Activated CD4-positive, CD25-positive, alpha-beta regulatory T cell treated with anti-CD3 and anti-CD28 coated beads, Interleukin-2, amount 50 U/mL, for 24 hours (primary cell): ENCODE results near the gene MYBPC3.

Source experiments
- ATAC-seq, 2 donors: fragments of 150-1000 bp; cut with Tn5 transposase; one replicate each; pipeline ENCODE4 v1.10.0; 2021; ENCODE audit warnings: mild to moderate bottlenecking in 1 of 2, moderate library complexity in 1 of 2

MYBPC3 gene

DNA sequence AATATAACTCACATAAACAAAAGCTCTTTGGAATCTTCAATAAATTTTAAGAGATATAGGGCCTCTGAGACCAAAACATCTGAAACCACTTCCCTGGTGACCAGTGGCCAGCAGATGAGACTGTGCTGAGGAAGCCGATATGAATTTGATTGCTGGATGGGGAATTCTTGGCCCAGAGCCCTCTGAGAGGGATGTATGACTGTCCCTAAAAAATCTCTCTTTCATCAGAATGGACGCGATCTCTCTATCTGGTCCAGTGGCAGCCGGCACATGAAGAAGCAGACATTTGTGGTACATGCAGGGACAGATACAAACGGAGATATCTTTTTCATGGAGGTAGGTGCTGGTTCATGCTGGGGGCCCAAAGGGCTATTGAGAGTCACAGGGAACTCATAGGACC lies 37.5 kb downstream of the MYBPC3 start:
- no peak for ATAC-seq

DNA sequence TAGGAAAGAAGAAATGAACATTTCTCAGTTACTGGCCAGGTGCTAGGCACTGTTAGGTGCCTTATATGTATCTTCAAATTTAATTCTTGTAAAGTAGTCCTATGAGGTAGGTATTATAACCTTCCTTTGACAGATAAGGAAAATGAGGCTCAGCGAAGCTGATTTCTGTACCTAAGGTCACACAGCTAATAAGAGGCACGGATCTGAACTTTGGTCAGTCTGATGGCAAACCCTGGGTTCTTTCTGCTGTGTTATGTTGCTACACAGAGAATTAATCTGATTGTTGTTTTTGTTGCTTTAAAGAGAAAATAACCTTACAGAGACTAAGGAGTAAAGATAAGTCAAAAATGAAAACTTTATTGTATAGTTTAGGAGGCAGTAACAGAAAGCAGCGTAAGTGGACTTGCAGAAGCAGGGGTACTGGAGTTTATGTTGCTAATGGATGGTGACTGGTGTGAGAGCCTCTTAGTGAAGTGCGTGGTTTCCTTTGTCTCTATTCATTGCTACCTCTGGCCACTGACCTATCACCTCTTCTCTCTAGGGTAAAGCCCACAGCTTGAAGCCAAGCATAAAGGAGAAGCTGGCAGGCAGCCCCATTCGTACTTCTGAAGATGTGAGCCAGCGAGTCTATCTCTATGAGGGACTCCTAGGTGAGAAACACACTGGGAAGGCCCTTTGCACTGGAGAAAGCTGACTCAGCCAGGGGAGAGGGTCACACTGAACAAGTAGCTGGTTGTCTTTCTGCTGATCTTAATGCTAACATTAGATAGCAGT lies 44.3 kb downstream of the MYBPC3 start:
- no peak for ATAC-seq

DNA sequence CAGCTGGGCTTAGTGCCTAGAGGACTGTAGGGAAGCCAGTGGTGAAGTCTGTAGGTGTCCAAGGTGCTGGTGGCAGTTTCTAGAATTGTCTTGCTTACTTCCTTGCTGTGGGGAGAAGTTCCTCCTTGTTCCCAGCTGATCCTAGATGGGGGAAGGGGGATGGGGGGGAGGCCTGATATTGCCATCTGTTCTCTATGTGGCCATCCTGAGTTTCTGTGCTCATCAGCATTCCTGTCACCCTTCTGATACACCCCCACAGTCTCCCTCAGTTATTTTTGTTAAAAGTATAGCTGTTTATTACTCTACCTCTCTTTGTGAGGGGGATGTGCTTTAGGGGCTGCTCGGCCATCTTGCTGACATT lies 46.0 kb downstream of the MYBPC3 start:
- no peak for ATAC-seq

DNA sequence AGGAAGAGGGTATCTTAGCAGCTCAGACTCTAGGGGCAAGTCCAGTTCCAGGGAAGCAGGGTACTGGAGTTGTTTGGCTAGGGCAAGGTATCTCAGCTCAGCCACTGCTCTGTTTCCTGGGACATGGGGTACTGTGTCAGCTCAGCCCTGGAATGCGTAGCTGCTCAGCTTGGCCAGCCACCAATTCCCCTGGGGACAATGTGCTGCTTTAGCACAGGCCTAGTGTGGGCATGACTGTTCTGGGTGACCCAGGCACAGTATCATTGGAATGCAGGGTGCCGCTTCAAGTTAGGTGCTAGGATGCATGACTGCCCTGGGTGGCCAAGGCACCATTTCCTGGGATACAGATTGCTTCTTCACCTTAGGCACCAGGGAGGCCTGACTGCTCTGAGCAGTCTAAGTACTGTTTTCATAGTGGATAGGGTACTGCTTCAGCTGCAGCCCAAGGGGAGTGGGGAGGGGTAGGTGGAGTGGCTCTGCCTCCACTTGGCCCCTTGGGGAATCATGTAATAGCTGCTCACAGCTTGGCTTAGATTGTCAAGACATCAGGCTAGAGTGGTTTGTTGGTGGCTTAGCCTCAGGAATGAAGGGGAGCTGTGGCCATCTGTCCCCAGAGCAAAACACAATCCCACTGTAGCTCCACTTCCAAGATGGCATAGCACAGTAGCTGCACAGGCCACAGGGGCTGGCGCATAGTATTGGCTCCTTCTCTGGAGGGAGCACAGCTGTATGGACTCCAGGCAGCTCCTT lies 46.6 kb downstream of the MYBPC3 start:
- ATAC-seq: no peak

DNA sequence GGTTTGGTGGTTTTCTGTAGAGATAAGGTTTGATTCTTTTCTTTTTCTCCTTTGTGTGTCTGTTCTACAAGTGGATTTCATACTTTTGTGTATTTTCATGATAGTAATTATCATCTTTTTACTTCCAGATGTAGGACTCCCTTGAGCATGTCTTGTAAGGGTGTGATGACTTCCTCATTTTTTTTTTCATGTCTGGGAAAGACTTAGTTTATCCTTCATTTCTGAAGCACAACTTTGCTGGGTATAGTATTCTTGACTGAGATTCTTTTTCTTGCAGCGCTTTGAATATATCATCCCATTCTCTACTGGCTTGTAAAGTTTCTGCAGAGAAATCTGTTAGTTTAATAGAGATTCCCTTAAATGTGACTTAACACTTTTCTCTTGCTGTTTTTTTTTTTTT lies 49.6 kb downstream of the MYBPC3 start:
- ATAC-seq: no peak

DNA sequence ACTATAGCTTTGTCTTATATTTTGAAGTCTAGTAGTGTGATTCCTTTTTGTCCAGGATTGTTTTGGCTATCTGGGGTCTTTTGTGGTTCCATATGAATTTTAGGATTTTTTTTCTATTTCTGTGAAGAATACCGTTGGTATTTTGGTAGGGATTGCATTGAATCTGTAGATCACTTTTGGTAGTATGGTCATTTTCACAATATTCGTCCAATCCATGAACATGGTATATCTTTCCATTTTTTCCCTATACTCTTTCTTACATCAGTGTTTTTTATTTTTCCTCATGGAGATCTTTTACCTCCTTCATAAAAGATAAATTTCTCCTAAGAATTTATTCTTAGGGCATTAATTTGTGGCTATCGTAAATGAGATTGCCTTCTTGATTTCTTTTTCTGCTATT lies 53.4 kb downstream of the MYBPC3 start:
- no peak for ATAC-seq

DNA sequence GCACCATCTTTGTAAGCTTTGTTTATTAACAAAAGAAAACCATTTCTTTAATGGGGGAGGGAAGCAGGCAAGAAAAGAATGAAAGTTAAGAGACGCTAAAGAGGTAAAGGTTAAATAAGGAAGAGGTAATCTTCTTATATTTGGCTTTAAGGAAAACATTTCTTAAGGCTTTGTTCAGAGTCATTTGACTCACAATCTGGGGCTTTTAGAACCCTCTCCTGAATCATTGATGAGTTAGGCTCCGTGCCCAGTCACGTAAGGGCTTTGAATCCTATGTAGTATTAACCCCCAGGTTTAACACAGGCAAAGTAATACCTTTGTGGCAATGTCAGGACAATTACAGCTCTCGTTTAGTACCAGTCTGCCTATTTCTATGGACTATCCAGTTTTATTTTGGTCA lies 56.5 kb downstream of the MYBPC3 start:
- no peak for ATAC-seq

DNA sequence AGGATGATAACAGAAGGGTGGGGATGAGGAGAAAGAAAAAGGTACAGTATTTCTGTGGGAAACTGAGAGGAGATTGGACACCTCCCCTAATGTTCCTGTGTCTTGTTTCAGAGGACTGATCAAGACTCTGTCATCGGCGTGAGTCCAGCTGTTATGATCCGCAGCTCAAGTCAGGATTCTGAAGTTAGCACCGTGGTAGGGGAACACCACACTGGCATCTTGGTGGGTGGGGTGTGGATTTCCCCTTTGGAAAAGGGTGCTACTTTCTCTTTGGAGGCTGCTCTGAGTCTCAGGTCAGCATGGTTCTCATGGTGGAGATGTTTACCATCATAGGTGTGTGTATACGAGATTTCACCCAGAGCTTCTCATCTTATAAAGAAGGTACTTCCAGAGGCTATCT lies 57.1 kb downstream of the MYBPC3 start:
- no peak for ATAC-seq

DNA sequence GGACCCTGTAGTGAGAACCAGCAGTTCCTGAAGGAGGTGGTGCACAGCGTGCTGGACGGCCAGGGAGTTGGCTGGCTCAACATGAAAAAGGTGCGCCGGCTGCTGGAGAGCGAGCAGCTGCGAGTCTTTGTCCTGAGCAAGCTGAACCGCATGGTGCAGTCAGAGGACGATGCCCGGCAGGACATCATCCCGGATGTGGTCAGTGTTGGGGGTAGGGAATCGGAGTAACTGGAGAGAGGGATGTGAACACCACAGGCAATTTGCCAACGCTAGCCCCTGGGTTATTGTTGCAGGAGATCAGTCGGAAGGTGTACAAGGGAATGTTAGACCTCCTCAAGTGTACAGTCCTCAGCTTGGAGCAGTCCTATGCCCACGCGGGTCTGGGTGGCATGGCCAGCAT lies 62.6 kb downstream of the MYBPC3 start:
- ATAC-seq: no peak

DNA sequence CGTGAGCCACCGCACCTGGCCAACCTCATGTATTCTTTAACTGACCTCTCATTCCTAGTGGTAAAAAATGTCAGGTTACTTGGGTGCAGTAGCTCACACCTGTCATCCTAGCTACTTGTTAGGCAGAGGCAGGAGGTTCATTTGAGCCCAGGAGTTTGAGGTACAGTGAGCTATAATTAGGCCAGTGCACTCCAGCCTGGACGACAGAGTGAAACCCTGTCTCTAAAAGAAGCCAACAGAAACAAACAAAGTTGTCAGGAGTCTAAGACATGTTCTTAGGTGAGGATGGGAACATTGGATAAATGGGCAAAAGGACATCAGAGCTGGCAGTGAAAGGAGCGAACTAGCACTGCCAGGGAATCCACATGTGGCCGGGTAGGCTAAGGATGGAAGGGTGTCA lies 64.4 kb downstream of the MYBPC3 start:
- no peak for ATAC-seq

DNA sequence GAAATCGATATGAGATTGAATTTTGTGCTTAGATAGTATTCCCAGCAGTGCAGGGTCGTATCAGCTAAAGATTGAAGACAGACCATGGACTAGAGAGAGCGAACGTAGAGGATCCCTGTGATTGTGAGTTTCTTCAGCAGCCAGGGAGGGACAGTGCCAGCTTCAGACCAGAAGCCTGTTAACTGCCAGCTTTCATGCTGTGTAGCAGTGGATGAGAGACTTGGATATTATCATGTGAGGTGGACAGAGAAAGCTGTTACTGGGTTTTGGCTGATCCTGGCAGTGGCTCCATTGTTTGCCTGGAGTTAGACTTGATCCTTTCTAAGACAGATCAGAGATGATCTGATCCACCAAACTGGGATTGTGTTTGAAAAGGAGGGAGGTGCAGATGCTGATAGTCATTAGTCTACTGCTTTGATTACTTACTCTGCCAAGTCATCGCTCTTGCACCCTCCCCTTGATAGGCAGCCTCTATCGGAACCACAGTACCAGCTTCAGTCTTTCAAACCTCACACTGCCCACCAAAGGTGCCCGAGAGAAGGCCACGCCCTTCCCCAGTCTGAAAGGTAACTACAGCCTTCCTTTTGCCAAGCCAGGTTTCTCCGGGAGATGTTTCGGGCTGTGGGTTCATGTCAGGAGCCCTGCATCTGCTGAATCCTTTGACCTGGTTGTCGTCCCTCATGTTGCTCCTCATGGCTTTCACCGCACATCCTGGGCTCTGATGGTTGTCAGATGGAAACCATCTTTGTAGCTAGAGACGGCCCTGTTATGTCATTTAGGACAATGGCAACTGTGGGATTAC lies 66.3 kb downstream of the MYBPC3 start:
- ATAC-seq: no peak

DNA sequence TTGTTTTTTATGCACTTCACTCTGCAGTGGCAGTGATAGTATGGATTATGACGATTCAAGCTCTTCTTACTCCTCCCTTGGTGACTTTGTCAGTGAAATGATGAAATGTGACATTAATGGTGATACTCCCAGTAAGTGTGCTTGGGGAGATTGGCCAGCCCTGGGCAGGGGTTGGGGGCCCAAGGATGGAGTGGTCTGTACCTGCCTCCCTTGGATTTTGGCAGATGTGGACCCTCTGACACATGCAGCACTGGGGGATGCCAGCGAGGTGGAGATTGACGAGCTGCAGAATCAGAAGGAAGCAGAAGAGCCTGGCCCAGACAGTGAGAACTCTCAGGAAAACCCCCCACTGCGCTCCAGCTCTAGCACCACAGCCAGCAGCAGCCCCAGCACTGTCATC lies 68.4 kb downstream of the MYBPC3 start:
- ATAC-seq: no peak

DNA sequence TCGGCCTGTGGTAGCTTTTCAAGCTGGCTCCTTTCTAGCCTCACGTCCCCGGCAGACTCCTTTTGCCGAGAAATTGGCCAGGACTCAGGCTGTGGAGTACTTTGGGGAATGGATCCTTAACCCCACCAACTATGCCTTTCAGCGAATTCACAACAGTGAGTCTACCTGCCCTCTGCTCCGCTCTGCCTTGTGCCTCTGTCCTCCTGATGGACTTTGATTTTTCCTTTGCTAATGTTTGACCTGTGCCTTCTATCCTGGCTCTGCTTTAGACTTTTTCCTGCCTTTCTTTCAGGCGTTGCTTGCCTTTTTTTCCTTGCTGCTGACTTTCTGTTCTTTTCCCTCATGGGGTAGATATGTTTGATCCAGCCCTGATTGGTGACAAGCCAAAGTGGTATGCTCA lies 70.0 kb downstream of the MYBPC3 start:
- ATAC-seq: no peak
